Transverse colon (tissue), 3 donors: ENCODE measurements around the gene ISYNA1.

Experiments
- CTCF ChIP-seq, 5 experiments: fragments of 200-600 bp in 3 of 5; fragments of 450-650 bp in 2 of 5; sonication (generic) in 3 of 5; IDR thresholded peaks; 1 replicate in 2 of 5; 2 replicates in 3 of 5; pipeline ENCODE4 v1.5.1; 2016 to 2017; ENCODE audit warnings: antibody characterized with exemption in 5 of 5, inconsistent platforms in 3 of 5, mild to moderate bottlenecking in 2 of 5, moderate library complexity in 1 of 5
- POLR2A ChIP-seq: fragments of 450-650 bp; IDR thresholded peaks from one replicate; pipeline ENCODE4 v1.6.1; 2016; ENCODE audit warnings: antibody characterized with exemption, mild to moderate bottlenecking, moderate library complexity

- TF ChIP-seq POLR2A: no peak
- no peak for TF ChIP-seq CTCF (IDR thresholded peaks at IDR 0.05)
Observed at GRCh38 chr19:18484992-18485391, 47.1 kb upstream of the ISYNA1 start.
